ENCODE measurements around the gene KNG1. TPM values are rescaled to one million over a fixed set of nuclear protein-coding genes. Genes with fewer than 3 reads are reported as not detected.
"Not testable (repeated sequence)": the region's sequence is repeated elsewhere in the genome, so short reads cannot be mapped to it uniquely, and the experiment has no call there.

KNG1 gene
- total and polyA plus RNA-seq, 10 of the 15 experiments (the other 5 are each of a cell fraction or from before 2014, with no cell fraction given) = 0.21 TPM; not detected in 9

- SMC1A ChIA-PET (ENCODE audit: uncharacterized antibody, unreplicated experiment) = no interaction called here
- TF ChIP-seq NKRF (conservative IDR thresholded peaks at IDR 0.05) = no peak
- no peak for TF ChIP-seq YY1 (IDR thresholded peaks at IDR 0.05; ENCODE audit: low read depth, low read length)
- no peak for TF ChIP-seq EP300 (IDR thresholded peaks at IDR 0.05; ENCODE audit: borderline replicate concordance in 1 of 2, control insufficient read depth in 1 of 2, low read depth in 2 of 2, low read length in 2 of 2)
- no peak for TF ChIP-seq CTCF (IDR thresholded peaks at IDR 0.05 in 2 of 3, conservative IDR thresholded peaks at IDR 0.05 in 1 of 3; ENCODE audit: control insufficient read depth in 2 of 3, extremely low read depth in 1 of 3, insufficient read depth in 1 of 3, low read depth in 3 of 3, low read length in 3 of 3)
- TF ChIP-seq STAT3 (IDR thresholded peaks at IDR 0.05; ENCODE audit: low read depth, low read length) = no peak
- TF ChIP-seq CREM (IDR thresholded peaks at IDR 0.05; ENCODE audit: low read depth) = no peak
- no peak for TF ChIP-seq JUND (IDR thresholded peaks at IDR 0.05; ENCODE audit: low read depth, low read length)
- no peak for TF ChIP-seq ESRRA (IDR thresholded peaks at IDR 0.05; ENCODE audit: low read length)
- TF ChIP-seq CBX3 (IDR thresholded peaks at IDR 0.05; ENCODE audit: borderline replicate concordance, low read depth) = no peak
- 0 out of 2 replicates have a peak, but pooled peaks have one; percentile 25 for TF ChIP-seq BACH1 (IDR thresholded peaks at IDR 0.05; ENCODE audit: borderline replicate concordance)
- TF ChIP-seq NR2C1 (IDR thresholded peaks at IDR 0.05) = no peak
- TF ChIP-seq JUNB (IDR thresholded peaks at IDR 0.05) = peak; percentile 66
- peak; percentile 38 for TF ChIP-seq RUNX3 (IDR thresholded peaks at IDR 0.05; ENCODE audit: low read length)
- no peak overlapping the region for H3K27ac ChIP-seq (ENCODE audit: control insufficient read depth, insufficient read depth)
- no peak for DNase-seq (ENCODE audit: low read depth, low spot score)
- H2AFZ ChIP-seq (ENCODE audit: control insufficient read depth, low read depth, low read length) = no peak overlapping the region
- peak; percentile 23 for FAIRE-seq
- no peaks in the 10 kb centered on the region for H3K27me3 ChIP-seq (replicated peaks in 1 of 2; ENCODE audit: control insufficient read depth in 2 of 2, insufficient read depth in 2 of 2, low read length in 1 of 2)
- CTCF ChIA-PET = no interaction called here
- H3K4me2 ChIP-seq (ENCODE audit: control insufficient read depth, insufficient read depth) = no peak overlapping the region
- intact Hi-C loops (cut with micrococcal nuclease; ENCODE audit: unreplicated experiment) = no loop called here
- in situ Hi-C loops (cut with MboI) = no loop called here
- WGBS (ENCODE audit: insufficient coverage, insufficient replicate concordance, low lambda C conversion rate, missing lambda C conversion rate) = 4% methylated on average over 3 of the region's 3 CpGs
- H3K4me3 ChIP-seq = no peak overlapping the region
- H3K36me3 ChIP-seq (ENCODE audit: control insufficient read depth in 2 of 2, insufficient read depth in 2 of 2, low read length in 1 of 2) = no peaks in the 10 kb centered on the region
- no TSS peak for BruUV-seq (replicated peaks)
- H3K9me3 ChIP-seq (replicated peaks; ENCODE audit: control insufficient read depth, insufficient read depth, low read length) = no peaks in the 10 kb centered on the region
- RAD21 ChIA-PET (ENCODE audit: unreplicated experiment) = no interaction called here
- no peaks in the 10 kb centered on the region for H3K79me2 ChIP-seq (ENCODE audit: control insufficient read depth, insufficient read depth, low read length)
- peak; percentile 65 for ATAC-seq
- no peaks in the 10 kb centered on the region for H4K20me1 ChIP-seq (ENCODE audit: control insufficient read depth, insufficient read depth)
- POLR2A ChIA-PET = no interaction called here
- H3K9ac ChIP-seq (ENCODE audit: control insufficient read depth, insufficient read depth, low read length) = no peak overlapping the region
- H3K4me1 ChIP-seq (ENCODE audit: control insufficient read depth, insufficient read depth, low read length) = no peaks in the 10 kb centered on the region
These were observed 16.9 kb upstream of the KNG1 start for GRCh38 chr3:186700267-186700666.

GRCh38 chr3:186702451-186702850 is 14.7 kb upstream of the KNG1 start:
- POLR2A ChIA-PET; H4K20me1 ChIP-seq (ENCODE audit: control insufficient read depth, insufficient read depth); FAIRE-seq; BruUV-seq (replicated peaks); DNase-seq (ENCODE audit: low read depth, low spot score); intact Hi-C loops (cut with micrococcal nuclease; ENCODE audit: unreplicated experiment); H3K9ac ChIP-seq (ENCODE audit: control insufficient read depth, insufficient read depth, low read length); H3K27me3 ChIP-seq (replicated peaks in 1 of 2; ENCODE audit: control insufficient read depth in 2 of 2, insufficient read depth in 2 of 2, low read length in 1 of 2); H3K4me3 ChIP-seq; ATAC-seq; H2AFZ ChIP-seq (ENCODE audit: control insufficient read depth, low read depth, low read length); H3K4me2 ChIP-seq (ENCODE audit: control insufficient read depth, insufficient read depth); H3K79me2 ChIP-seq (ENCODE audit: control insufficient read depth, insufficient read depth, low read length); SMC1A ChIA-PET (ENCODE audit: uncharacterized antibody, unreplicated experiment); CTCF ChIA-PET; in situ Hi-C loops (cut with MboI); H3K4me1 ChIP-seq (ENCODE audit: control insufficient read depth, insufficient read depth, low read length); H3K9me3 ChIP-seq (replicated peaks; ENCODE audit: control insufficient read depth, insufficient read depth, low read length); H3K36me3 ChIP-seq (ENCODE audit: control insufficient read depth in 2 of 2, insufficient read depth in 2 of 2, low read length in 1 of 2); RAD21 ChIA-PET (ENCODE audit: unreplicated experiment); H3K27ac ChIP-seq (ENCODE audit: control insufficient read depth, insufficient read depth): not testable (repeated sequence)

All from GM12878 (cell line).